ENCODE data around the gene MIS18A.

MIS18A gene

DNA sequence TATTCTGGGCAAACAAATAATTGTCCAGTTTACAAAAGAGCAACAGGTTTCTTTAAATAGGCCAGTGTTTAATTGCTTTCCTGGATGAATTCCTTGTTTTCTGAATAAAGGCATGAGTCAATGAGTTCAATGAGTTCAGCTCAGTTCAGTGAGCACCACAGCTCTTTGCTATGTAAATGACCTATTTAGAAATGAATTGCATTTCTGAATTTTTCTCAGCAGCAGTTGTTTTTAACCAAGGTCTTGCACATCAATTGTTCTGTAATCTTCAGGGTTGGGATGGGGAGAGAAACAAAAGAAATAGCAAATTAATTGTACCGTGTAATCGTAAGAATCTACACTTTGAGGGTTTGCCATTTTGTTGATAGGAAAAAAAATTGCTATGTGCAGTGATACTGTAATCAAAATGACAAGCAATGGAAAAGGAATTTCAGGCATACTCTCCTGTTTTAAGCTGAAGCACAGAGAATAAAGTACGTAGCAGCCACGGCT, 45.7 kb downstream of the MIS18A start:
- Histone ChIP-seq H3K9me3 (ENCODE audit: insufficient read depth, low read length) (peaks cover 18% of the 10 kb centered on the region), H3K4me3 (ENCODE audit: insufficient read length, low read depth) (no peak overlapping the region), H3K36me3 (ENCODE audit: insufficient read depth, insufficient read length, low read length) (no peaks in the 10 kb centered on the region), H3K4me1 (ENCODE audit: insufficient read depth, insufficient read length) (no peaks in the 10 kb centered on the region), H3K27me3 (ENCODE audit: insufficient read depth, insufficient read length) (no peaks in the 10 kb centered on the region), H3K9ac (ENCODE audit: insufficient read length, low read depth) (no peak overlapping the region)
- TF ChIP-seq YY1 (IDR thresholded peaks at IDR 0.05; ENCODE audit: insufficient read depth, insufficient read length), result no peak
- no peak for TF ChIP-seq SUZ12 (IDR thresholded peaks at IDR 0.05; ENCODE audit: extremely low read depth, insufficient read depth, insufficient read length)
- no peak for TF ChIP-seq ZNF274 (IDR thresholded peaks at IDR 0.05; ENCODE audit: low read depth, low read length)
- peak; percentile 22 for DNase-seq (ENCODE audit: low read depth, low spot score)

DNA sequence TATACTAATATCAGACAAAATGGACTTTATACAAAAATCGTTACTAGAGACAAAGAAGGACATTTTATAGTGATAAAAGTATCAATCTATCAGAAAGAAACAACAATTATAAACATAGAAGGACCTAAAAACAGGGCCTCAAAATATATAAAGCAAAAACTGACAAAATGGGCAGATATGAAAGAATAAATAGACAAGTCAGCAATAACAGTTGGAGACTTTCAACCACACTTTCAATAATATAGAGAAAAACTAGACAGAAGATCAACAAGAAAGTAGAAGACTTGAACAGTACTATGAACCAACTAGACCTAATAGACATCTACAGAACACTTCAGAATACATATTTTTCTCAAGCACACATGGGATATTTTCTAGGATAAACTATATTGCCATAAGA, 52.4 kb downstream of the MIS18A start:
- Histone ChIP-seq H3K36me3 (ENCODE audit: insufficient read depth, insufficient read length, low read length) (no peaks in the 10 kb centered on the region), H3K9ac (ENCODE audit: insufficient read length, low read depth) (no peak overlapping the region)

More for the DNA sequence above, 52.4 kb downstream of the MIS18A start:
- H3K9me3 ChIP-seq (ENCODE audit: insufficient read depth, low read length), result no peaks in the 10 kb centered on the region; the same call in none of the 2 replicates
- H3K4me3 ChIP-seq (ENCODE audit: insufficient read length, low read depth), result no peak overlapping the region
- no peaks in the 10 kb centered on the region for H3K4me1 ChIP-seq (ENCODE audit: insufficient read depth, insufficient read length)
- H3K27me3 ChIP-seq (ENCODE audit: insufficient read depth, insufficient read length), result no peaks in the 10 kb centered on the region
- no peak for DNase-seq (ENCODE audit: low read depth, low spot score)
- no peak for TF ChIP-seq SUZ12 (IDR thresholded peaks at IDR 0.05; ENCODE audit: extremely low read depth, insufficient read depth, insufficient read length)
- no peak for TF ChIP-seq YY1 (IDR thresholded peaks at IDR 0.05; ENCODE audit: insufficient read depth, insufficient read length)
- TF ChIP-seq ZNF274 (IDR thresholded peaks at IDR 0.05; ENCODE audit: low read depth, low read length), result no peak

Data from NT2/D1 (cell line).